ENCODE data around the gene ESPL1. TPM values are rescaled to one million over a fixed set of nuclear protein-coding genes. Genes with fewer than 3 reads are reported as not detected.

The ESPL1 gene
- total and polyA plus RNA-seq, 9 donors, result 0.11 to 1.6 (median 0.37) TPM

GRCh38 chr12:53306826-53307225, 38.7 kb downstream of the ESPL1 start:
- intact Hi-C loops (cut with DNase I), result no loop called here
- DNase-seq, result no peak
- Histone ChIP-seq H3K27ac (no peak overlapping the region), H3K27me3 (no peaks in the 10 kb centered on the region), H3K4me3 (no peak overlapping the region), H3K9me3 (no peaks in the 10 kb centered on the region), H3K36me3 (peaks cover 2% of the 10 kb centered on the region), H3K4me1 (ENCODE audit: insufficient read depth) (no peaks in the 10 kb centered on the region)
- TF ChIP-seq CTCF (IDR thresholded peaks at IDR 0.05) (no peak), EP300 (IDR thresholded peaks at IDR 0.05) (no peak)
- WGBS, 3 donors, result 85 to 91% (median 86%) methylated on average over 10 of the region's 10 CpGs

GRCh38 chr12:53308276-53308675, 40.2 kb downstream of the ESPL1 start:
- Histone ChIP-seq H3K36me3 (peaks cover 2% of the 10 kb centered on the region), H3K4me1 (ENCODE audit: insufficient read depth) (no peaks in the 10 kb centered on the region)

GRCh38 chr12:53313996-53314395, 45.9 kb downstream of the ESPL1 start:
- Histone ChIP-seq H3K9me3 (no peaks in the 10 kb centered on the region), H3K27ac (no peak overlapping the region), H3K27me3 (no peaks in the 10 kb centered on the region), H3K4me3 (no peak overlapping the region), H3K36me3 (no peaks in the 10 kb centered on the region), H3K4me1 (ENCODE audit: insufficient read depth) (no peaks in the 10 kb centered on the region)
- intact Hi-C loops (cut with DNase I), result no loop called here
- no peak for DNase-seq
- WGBS, 3 donors, result 63 to 93% (median 65%) methylated on average over 2 to 3 of the region's 3 CpGs
- TF ChIP-seq POLR2A (IDR thresholded peaks at IDR 0.05), result no peak
- no peak for TF ChIP-seq CTCF (IDR thresholded peaks at IDR 0.05)
- no peak for TF ChIP-seq EP300 (IDR thresholded peaks at IDR 0.05)

More at GRCh38 chr12:53308276-53308675, 40.2 kb downstream of the ESPL1 start:
- Histone ChIP-seq H3K27me3 (no peaks in the 10 kb centered on the region), H3K27ac (no peak overlapping the region), H3K9me3 (no peaks in the 10 kb centered on the region), H3K4me3 (no peak overlapping the region)
- intact Hi-C loops (cut with DNase I), result no loop called here
- TF ChIP-seq CTCF (IDR thresholded peaks at IDR 0.05) (no peak), POLR2A (IDR thresholded peaks at IDR 0.05) (no peak), EP300 (IDR thresholded peaks at IDR 0.05) (no peak)
- no peak for DNase-seq
- WGBS, 3 donors, result 48 to 73% (median 55%) methylated on average over 4 of the region's 4 CpGs

- H3K9me3 ChIP-seq, result no peaks in the 10 kb centered on the region
- TF ChIP-seq EP300 (IDR thresholded peaks at IDR 0.05) (peak; percentile 10), POLR2A (IDR thresholded peaks at IDR 0.05) (no peak)
- no peaks in the 10 kb centered on the region for H3K36me3 ChIP-seq
- intact Hi-C loops (cut with DNase I), result loop anchor here (2.0 to 10.0 kb wide), 2 partner anchors 24 to 184 kb away; partner anchors contain the start of genes NPFF (in 4 of the 4) and TARBP2 (in 4 of the 4)
- H3K27me3 ChIP-seq, result no peaks in the 10 kb centered on the region
- H3K27ac ChIP-seq, result peak overlapping the region; percentile 71 to 76
- DNase-seq, result no peak
- peak overlapping the region; percentile 69 for H3K4me3 ChIP-seq
- 28 to 40% (median 36%) methylated on average over 10 of the region's 10 CpGs for WGBS, 3 donors
- H3K4me1 ChIP-seq (ENCODE audit: insufficient read depth), result peaks cover 6% of the 10 kb centered on the region
These were observed 52.5 kb downstream of the ESPL1 start for GRCh38 chr12:53320352-53321195.

All from ovary (tissue), 9 donors.